ENCODE results near the gene AEBP1.

Gene AEBP1

DNA sequence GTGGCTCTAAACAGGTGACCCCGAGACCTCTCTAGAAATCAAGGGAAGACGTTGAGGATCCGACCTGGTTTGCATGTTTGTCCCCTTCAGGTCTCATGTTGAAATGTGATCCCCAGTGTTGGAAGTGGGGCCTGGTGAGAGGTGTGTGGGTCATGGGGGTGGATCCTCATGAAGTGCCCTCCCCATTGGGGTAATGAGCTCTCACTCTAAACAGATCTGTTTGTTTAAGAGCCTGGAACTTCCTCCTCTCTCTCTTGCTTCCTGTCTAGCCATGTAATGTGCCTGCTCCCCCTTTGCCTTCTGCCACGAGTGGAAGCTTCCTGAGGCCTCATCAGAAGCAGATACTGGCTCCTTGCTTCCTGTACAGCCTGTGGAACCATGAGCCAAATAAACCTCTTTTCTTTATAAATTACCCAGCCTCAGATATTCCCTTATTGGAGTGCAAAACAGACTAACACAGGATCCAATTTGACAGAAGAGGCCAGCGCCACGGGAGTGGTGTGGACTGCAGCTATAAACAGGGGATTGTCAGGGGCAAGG, 11.0 kb upstream of the AEBP1 start:
- H3K27me3 ChIP-seq (ENCODE audit: insufficient read depth, low read length): no peaks in the 10 kb centered on the region; the same call in 1 of the 2 replicates
- no peaks in the 10 kb centered on the region for H3K36me3 ChIP-seq (ENCODE audit: insufficient read depth, low read length)
- no peak overlapping the region for H3K9ac ChIP-seq (ENCODE audit: low read depth, low read length)
- no peaks in the 10 kb centered on the region for H3K9me3 ChIP-seq (ENCODE audit: insufficient read depth, low read depth, low read length)
- no peak overlapping the region for H3K27ac ChIP-seq (ENCODE audit: low read depth, low read length)
- no peaks in the 10 kb centered on the region for H3K4me1 ChIP-seq (ENCODE audit: insufficient read depth, low read length)
- H3K4me3 ChIP-seq (ENCODE audit: low read length): no peak overlapping the region
- 87% methylated on average over 6 of the region's 6 CpGs for WGBS

DNA sequence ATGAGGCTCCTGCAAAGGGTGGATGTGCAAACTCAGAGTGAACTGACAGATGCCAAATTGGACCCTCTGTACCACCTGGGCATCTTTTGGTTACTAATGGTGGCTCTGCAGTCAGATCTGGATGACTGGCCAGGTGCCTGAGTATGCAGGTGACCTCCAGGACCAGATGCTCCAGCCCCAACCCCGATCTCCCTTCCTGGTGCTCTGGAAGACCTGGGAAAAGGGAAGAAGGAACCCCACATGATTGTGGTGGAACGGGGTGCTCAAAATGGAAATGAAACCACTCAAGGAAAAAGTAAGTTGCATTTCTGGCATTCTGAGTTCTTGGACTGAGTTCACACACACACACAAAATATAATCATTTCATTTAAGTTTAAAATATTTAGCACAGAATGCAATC, 9.8 kb upstream of the AEBP1 start:
- no peaks in the 10 kb centered on the region for H3K36me3 ChIP-seq (ENCODE audit: insufficient read depth, low read length)
- H3K27ac ChIP-seq (ENCODE audit: low read depth, low read length): no peak overlapping the region
- no peak overlapping the region for H3K4me3 ChIP-seq (ENCODE audit: low read length)
- no peak overlapping the region for H3K9ac ChIP-seq (ENCODE audit: low read depth, low read length)
- 94% methylated on average over 2 of the region's 2 CpGs for whole genome bisulfite sequencing
- no peaks in the 10 kb centered on the region; the same call in 1 of the 2 replicates for H3K27me3 ChIP-seq (ENCODE audit: insufficient read depth, low read length)
- no peaks in the 10 kb centered on the region for H3K9me3 ChIP-seq (ENCODE audit: insufficient read depth, low read depth, low read length)
- no peaks in the 10 kb centered on the region for H3K4me1 ChIP-seq (ENCODE audit: insufficient read depth, low read length)

DNA sequence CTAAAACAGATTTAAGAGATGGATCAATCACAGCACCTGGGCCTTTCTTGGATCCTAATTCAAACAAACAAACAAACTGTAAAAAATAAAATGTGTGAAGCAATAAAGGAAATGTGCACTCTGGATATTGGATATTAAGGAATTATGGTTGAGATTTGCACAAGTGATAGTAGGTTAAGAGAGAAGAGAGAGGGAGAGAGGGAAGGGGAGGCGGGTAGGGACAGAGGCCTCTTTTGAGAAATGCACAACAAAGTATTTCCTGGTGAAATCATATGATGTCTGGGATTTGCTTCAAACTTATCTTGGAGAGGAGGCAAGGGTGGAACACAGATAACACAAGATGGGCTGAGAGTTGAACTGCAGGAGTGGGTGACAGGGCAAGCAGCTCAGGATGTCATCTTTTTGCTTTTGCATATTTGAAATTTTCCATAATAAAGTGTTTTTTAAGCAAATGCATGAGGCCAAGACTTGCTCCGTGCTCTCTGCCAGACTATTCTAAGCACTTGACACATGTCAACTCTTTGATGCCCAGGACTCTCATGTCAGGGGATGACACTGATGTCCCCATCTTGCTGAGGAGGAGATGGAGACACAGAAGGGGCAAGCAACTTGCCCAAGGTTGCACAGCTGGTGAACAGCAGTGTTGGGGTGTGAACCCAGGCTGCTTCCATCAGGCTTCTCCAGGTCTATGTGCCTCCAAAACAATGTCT, 9.1 kb upstream of the AEBP1 start:
- no peak overlapping the region for H3K9ac ChIP-seq (ENCODE audit: low read depth, low read length)
- H3K4me3 ChIP-seq (ENCODE audit: low read length): no peak overlapping the region
- H3K9me3 ChIP-seq (ENCODE audit: insufficient read depth, low read depth, low read length): no peaks in the 10 kb centered on the region
- H3K36me3 ChIP-seq (ENCODE audit: insufficient read depth, low read length): no peaks in the 10 kb centered on the region
- H3K27me3 ChIP-seq (ENCODE audit: insufficient read depth, low read length): no peaks in the 10 kb centered on the region; the same call in 1 of the 2 replicates
- H3K4me1 ChIP-seq (ENCODE audit: insufficient read depth, low read length): no peaks in the 10 kb centered on the region
- WGBS: 80% methylated on average over 2 of the region's 2 CpGs
- no peak overlapping the region for H3K27ac ChIP-seq (ENCODE audit: low read depth, low read length)

DNA sequence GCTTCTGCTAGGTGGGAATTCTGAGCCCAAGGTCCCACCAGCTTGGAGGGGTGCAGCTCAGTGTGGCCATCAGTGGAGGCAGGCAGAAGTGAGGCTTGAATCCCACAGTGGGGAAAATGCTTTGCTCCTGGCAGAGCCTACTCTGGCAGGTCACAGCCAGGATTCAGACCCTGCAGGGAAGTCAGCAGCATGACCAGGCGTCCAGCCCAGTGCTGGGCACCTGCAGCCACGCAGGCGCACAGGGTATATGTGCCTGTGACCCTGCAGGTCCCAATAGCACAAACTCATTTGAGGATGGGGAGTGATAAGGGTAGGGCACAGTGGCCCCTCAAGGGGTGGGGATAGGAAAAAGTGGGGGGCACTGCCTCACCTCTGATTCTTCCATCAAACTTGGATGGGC, 8.4 kb upstream of the AEBP1 start:
- H3K4me3 ChIP-seq (ENCODE audit: low read length): no peak overlapping the region
- H3K27me3 ChIP-seq (ENCODE audit: insufficient read depth, low read length): no peaks in the 10 kb centered on the region; the same call in 1 of the 2 replicates
- H3K9me3 ChIP-seq (ENCODE audit: insufficient read depth, low read depth, low read length): no peaks in the 10 kb centered on the region
- no peak overlapping the region for H3K9ac ChIP-seq (ENCODE audit: low read depth, low read length)
- no peak overlapping the region for H3K27ac ChIP-seq (ENCODE audit: low read depth, low read length)
- no peaks in the 10 kb centered on the region for H3K36me3 ChIP-seq (ENCODE audit: insufficient read depth, low read length)
- no peaks in the 10 kb centered on the region for H3K4me1 ChIP-seq (ENCODE audit: insufficient read depth, low read length)
- WGBS: 92% methylated on average over 3 of the region's 3 CpGs

DNA sequence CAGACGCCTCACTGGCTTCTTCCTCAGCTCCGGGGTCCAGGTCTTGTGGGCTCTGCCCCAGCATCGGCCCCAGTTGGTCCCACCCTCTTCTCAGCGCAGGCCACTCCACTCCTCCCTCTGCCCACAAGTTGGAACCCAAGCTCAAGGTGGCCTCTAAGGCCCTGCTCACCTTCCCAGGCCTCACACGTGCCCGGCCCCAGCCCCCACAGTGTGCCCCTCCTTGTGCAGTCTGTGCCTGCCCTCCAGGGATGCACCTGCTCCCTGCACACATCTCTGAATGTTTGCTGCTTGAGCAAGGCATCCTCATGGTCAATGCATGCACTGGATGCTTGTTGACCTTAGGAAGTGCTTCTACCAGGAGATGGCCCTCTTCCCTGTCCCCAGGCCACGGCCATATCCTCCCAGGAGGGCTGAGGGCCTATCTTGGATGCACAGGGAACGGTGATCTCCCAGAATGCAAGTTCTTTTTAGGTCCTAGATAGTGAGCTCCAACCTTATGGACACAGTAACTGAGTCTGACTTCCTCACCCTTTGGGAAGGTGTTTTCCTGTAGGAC, 7.7 kb upstream of the AEBP1 start:
- Histone ChIP-seq H3K27ac (ENCODE audit: low read depth, low read length) (no peak overlapping the region), H3K27me3 (ENCODE audit: insufficient read depth, low read length) (no peaks in the 10 kb centered on the region; the same call in 1 of the 2 replicates), H3K9me3 (ENCODE audit: insufficient read depth, low read depth, low read length) (no peaks in the 10 kb centered on the region), H3K4me1 (ENCODE audit: insufficient read depth, low read length) (no peaks in the 10 kb centered on the region), H3K4me3 (ENCODE audit: low read length) (no peak overlapping the region), H3K9ac (ENCODE audit: low read depth, low read length) (no peak overlapping the region), H3K36me3 (ENCODE audit: insufficient read depth, low read length) (no peaks in the 10 kb centered on the region)
- 86% methylated on average over 8 of the region's 8 CpGs for WGBS

DNA sequence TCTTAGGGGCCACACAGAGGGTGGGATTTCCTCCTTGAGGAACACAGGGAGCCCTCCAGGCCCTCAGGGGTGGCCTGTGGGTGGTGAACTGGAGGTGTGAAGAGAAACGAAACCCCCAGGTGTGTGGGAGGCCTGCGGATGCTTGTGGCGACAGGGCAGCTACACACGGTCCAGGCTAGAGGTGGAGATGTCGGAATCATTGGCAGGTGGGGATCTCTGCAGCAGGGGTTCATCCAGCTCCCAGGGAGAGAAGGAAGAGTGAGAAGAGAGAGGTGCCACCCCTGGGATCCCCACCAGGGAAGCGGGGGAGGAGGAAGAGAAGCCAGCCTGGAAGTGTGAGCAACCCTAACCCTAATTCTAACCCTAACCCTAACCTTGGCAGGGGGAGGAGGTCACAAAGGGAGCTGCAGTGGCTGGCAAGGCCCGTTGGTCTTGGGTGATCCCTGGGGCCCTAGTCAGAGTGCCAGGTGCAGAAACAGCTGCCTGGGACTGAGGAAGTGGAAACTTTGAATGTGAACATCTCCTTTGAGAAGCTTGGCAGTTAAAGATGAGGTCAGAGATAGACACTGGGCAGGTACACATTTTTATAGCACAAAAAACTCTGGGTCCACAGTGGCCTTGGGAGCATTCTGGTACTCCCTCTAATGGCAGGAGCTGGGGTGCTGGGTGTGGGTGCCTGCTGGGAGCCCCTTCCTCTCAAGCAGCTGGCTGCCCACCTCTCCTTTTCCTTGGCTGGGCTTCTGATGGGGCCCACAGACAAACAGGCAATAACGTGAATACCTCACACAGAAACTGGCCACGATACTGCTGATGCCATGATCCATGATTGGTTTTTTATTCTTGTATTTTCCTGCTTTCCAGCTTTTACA, 6.8 kb upstream of the AEBP1 start:
- no peaks in the 10 kb centered on the region for H3K9me3 ChIP-seq (ENCODE audit: insufficient read depth, low read depth, low read length)
- no peaks in the 10 kb centered on the region for H3K4me1 ChIP-seq (ENCODE audit: insufficient read depth, low read length)
- H3K4me3 ChIP-seq (ENCODE audit: low read length): no peak overlapping the region
- no peak overlapping the region for H3K9ac ChIP-seq (ENCODE audit: low read depth, low read length)
- no peaks in the 10 kb centered on the region for H3K36me3 ChIP-seq (ENCODE audit: insufficient read depth, low read length)
- WGBS: 88% methylated on average over 8 of the region's 9 CpGs
- H3K27ac ChIP-seq (ENCODE audit: low read depth, low read length): no peak overlapping the region
- no peaks in the 10 kb centered on the region; the same call in 1 of the 2 replicates for H3K27me3 ChIP-seq (ENCODE audit: insufficient read depth, low read length)

DNA sequence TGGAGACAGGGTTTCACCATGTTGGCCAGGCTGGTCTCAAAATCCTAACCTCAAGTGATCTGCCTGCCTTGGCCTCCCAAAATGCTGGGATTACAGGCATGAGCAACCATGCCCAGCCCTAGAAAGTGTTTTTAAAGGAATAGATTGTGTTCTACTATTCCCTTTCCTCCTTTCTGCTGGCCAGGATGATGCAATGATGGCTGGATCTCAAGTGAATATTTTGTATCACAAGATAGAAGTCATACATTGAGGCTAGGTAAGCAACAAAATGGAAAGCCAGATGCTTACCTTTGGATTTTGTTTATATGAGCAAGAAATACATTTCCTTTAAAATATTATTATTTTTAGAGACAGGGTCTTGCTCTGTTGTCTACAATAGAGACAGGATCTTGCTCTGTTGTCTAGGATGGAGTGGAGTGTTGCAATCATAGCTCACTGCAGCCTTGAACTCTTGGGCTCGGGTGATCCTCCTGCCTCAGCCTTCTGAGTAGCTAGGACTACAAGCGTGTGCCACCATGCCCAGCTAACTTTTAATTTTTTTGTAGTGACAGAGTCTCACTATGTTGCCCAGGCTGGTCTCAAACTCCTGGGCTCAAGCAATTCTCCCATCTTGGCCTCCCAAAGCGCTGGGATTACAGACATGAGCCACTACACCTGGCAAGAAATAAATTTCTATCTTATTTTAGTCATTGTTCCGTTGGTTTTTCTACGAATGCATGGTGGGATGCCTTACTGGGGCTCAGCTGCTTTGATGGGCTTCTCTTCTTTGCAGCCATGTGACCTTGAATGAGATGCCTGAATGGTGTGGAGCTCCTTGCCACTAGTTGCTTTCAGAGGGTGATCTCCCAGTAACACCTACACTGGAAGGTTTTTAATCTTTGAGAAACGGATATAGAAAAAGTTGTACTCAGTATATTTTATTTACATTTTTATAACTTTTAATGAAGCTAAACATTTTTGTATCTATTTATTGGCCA, 5.8 kb upstream of the AEBP1 start:
- 98% methylated on average over 5 of the region's 6 CpGs for WGBS
- H3K9ac ChIP-seq (ENCODE audit: low read depth, low read length): no peak overlapping the region
- H3K27me3 ChIP-seq (ENCODE audit: insufficient read depth, low read length): peaks cover 9% of the 10 kb centered on the region; the same call in 1 of the 2 replicates
- no peaks in the 10 kb centered on the region for H3K9me3 ChIP-seq (ENCODE audit: insufficient read depth, low read depth, low read length)
- no peak overlapping the region for H3K4me3 ChIP-seq (ENCODE audit: low read length)
- H3K27ac ChIP-seq (ENCODE audit: low read depth, low read length): no peak overlapping the region
- H3K4me1 ChIP-seq (ENCODE audit: insufficient read depth, low read length): no peaks in the 10 kb centered on the region
- no peaks in the 10 kb centered on the region for H3K36me3 ChIP-seq (ENCODE audit: insufficient read depth, low read length)

DNA sequence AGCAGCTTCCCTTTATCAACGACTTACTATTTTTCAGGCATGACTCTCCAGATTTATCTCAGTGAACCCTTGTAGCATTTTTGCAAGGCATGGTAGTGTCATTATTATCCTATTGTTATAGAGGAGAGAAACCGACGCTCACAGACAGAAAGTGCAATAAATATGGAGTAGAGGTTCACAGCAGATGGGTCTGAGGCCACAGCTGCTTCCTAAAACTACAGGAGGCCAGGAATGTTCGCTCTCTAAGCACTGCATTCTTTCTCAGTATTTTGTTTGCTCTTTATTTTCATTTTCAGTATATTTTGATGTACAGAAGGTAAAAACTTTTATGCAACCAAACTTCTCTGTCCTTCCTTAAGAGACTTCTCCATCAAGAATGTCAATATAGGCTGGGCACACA, 4.5 kb upstream of the AEBP1 start:
- Histone ChIP-seq H3K27me3 (ENCODE audit: insufficient read depth, low read length) (peaks cover 14% of the 10 kb centered on the region; the same call in 1 of the 2 replicates), H3K9ac (ENCODE audit: low read depth, low read length) (no peak overlapping the region), H3K27ac (ENCODE audit: low read depth, low read length) (no peak overlapping the region), H3K4me3 (ENCODE audit: low read length) (no peak overlapping the region), H3K4me1 (ENCODE audit: insufficient read depth, low read length) (0 out of 2 replicates have a peak, but pooled peaks cover 2% of the 10 kb centered on the region), H3K9me3 (ENCODE audit: insufficient read depth, low read depth, low read length) (no peaks in the 10 kb centered on the region), H3K36me3 (ENCODE audit: insufficient read depth, low read length) (no peaks in the 10 kb centered on the region)
- 92% methylated on average over 3 of the region's 4 CpGs for WGBS

DNA sequence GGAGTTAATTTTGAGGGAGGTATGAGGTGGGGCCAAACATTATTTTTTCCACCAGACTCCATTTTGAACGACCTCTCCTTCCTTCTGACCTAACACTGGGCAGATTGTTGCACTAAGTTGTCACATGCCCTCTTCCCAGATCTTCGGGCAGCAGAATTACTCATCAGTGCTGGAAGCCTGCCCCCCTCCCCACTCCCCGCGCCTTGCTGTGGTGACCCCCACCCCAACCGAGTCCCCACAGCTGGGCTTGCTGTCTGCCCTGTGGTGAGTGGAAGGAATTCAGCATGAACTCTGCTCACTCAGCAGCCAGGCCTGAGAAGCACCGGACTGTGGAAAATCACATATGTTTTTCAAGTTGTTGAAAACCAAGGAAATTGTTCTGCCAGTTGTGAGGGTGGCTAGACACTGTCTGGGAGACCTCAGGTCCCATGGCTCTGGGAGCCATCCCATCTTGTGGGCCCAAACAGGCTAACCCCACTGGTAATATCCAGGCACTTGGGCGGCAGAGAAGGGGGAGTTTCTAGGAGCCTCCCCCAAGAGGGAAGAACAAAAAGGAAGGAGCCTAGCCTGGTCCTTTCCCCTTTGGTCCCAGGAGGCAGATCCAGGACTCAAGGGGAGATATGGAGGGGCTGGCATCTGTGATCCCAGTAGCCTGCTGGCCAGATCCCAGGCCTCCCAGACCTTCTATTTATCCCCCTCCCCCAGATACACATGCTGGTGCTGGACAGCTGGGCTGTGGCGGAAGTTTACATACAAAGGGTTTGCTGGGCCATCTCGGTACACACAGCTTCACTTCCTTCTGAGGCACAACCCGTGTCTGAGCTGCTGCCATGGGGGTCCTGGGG, 3.5 kb upstream of the AEBP1 start:
- Histone ChIP-seq H3K9ac (ENCODE audit: low read depth, low read length) (no peak overlapping the region), H3K27ac (ENCODE audit: low read depth, low read length) (no peak overlapping the region), H3K9me3 (ENCODE audit: insufficient read depth, low read depth, low read length) (no peaks in the 10 kb centered on the region), H3K4me1 (ENCODE audit: insufficient read depth, low read length) (peaks cover 10% of the 10 kb centered on the region; the same call in 1 of the 2 replicates), H3K4me3 (ENCODE audit: low read length) (no peak overlapping the region), H3K36me3 (ENCODE audit: insufficient read depth, low read length) (no peaks in the 10 kb centered on the region), H3K27me3 (ENCODE audit: insufficient read depth, low read length) (peaks cover 20% of the 10 kb centered on the region)
- 85% methylated on average over 10 of the region's 10 CpGs for WGBS
